Measurements from ENCODE around the gene METTL14. TPM values are rescaled to one million over a fixed set of nuclear protein-coding genes. Genes with fewer than 3 reads are reported as not detected.

The METTL14 gene
- total and polyA plus RNA-seq, 8 donors, result 3.5 to 28.0 (median 16.5) TPM

GRCh38 chr4:118732591-118733330, 47.6 kb downstream of the METTL14 start:
- Histone ChIP-seq H3K4me3 (no peak overlapping the region), H3K27ac (no peak overlapping the region), H3K4me1 (no peaks in the 10 kb centered on the region), H3K27me3 (no peaks in the 10 kb centered on the region), H3K9me3 (no peaks in the 10 kb centered on the region), H3K36me3 (peaks cover under 1 to 64% (median 24%) of the 10 kb centered on the region in 3 donors)
- no peak for TF ChIP-seq CTCF (IDR thresholded peaks at IDR 0.05)
- DNase-seq (no peak), FAIRE-seq (no peak), ATAC-seq (no peak)
- intact Hi-C loops (cut with DNase I), result no loop called here
- WGBS, 2 donors, result 62 to 88% methylated on average over 3 of the region's 3 CpGs

- Histone ChIP-seq H3K4me1 (peaks cover 0 to 12% (median 0%) of the 10 kb centered on the region in 3 donors), H3K27me3 (no peaks in the 10 kb centered on the region), H3K9me3 (no peaks in the 10 kb centered on the region), H3K4me3 (no peak overlapping the region), H3K36me3 (peaks cover 0 to 60% (median 17%) of the 10 kb centered on the region in 3 donors), H3K27ac (no peak overlapping the region)
- no peak for TF ChIP-seq CTCF (IDR thresholded peaks at IDR 0.05)
- WGBS, 2 donors, result 76 to 80% methylated on average over 7 of the region's 7 CpGs
- FAIRE-seq, result no peak
- DNase-seq, result no peak
- intact Hi-C loops (cut with DNase I), result no loop called here
- ATAC-seq, result no peak
Measured at GRCh38 chr4:118734491-118735205, 49.5 kb downstream of the METTL14 start.

- FAIRE-seq (no peak), DNase-seq (no peak), ATAC-seq (no peak)
- H3K36me3 ChIP-seq, result peaks cover 0 to 52% (median 19%) of the 10 kb centered on the region in 3 donors
- no peak for TF ChIP-seq CTCF (IDR thresholded peaks at IDR 0.05)
- no peaks in the 10 kb centered on the region for H3K9me3 ChIP-seq
- H3K4me1 ChIP-seq, result peaks cover 0 to 12% (median 0%) of the 10 kb centered on the region in 3 donors
- H3K27me3 ChIP-seq, result no peaks in the 10 kb centered on the region
- H3K27ac ChIP-seq, result no peak overlapping the region
- intact Hi-C loops (cut with DNase I), result no loop called here
- no peak overlapping the region for H3K4me3 ChIP-seq
Measured at GRCh38 chr4:118736900-118737299, 51.7 kb downstream of the METTL14 start.

- TF ChIP-seq CTCF (IDR thresholded peaks at IDR 0.05), result no peak
- 34 to 35% methylated on average over 3 of the region's 3 CpGs for whole genome bisulfite sequencing, 2 donors
- no peak for FAIRE-seq
- Histone ChIP-seq H3K36me3 (peaks cover 0 to 44% (median 11%) of the 10 kb centered on the region in 3 donors), H3K4me1 (peaks cover 0 to 12% (median 0%) of the 10 kb centered on the region in 3 donors), H3K27ac (no peak overlapping the region), H3K27me3 (no peaks in the 10 kb centered on the region), H3K9me3 (no peaks in the 10 kb centered on the region), H3K4me3 (no peak overlapping the region)
- DNase-seq, result peak in 2 of 6 donors; percentile 10 to 24
- intact Hi-C loops (cut with DNase I), result no loop called here
- ATAC-seq, result peak in 3 of 4 donors; percentile 56 to 68 (median 59)
Measured at GRCh38 chr4:118738090-118738489, 52.9 kb downstream of the METTL14 start.
